Erythroblast (primary cell): ENCODE data around the gene MGAT5B.

ENCODE experiments used
- DNase-seq, 2 experiments: peaks; one replicate each; lab custom pipeline; 2025; lab: John Stamatoyannopoulos, UW
- GATA1 ChIP-seq: IDR thresholded peaks from 2 replicates; pipeline ENCODE4 v1.6.1; 2011; ENCODE audit warnings: low read depth, mild to moderate bottlenecking, control low read depth, low read length, moderate library complexity
- POLR2A ChIP-seq: IDR thresholded peaks from 2 replicates; pipeline ENCODE4 v1.6.1; 2011; ENCODE audit warnings: mild to moderate bottlenecking, low read length

MGAT5B gene

GRCh38 chr17:76981545-76982295, 113.5 kb downstream of the MGAT5B start:
- DNase-seq, result no peak

GRCh38 chr17:76982408-76983074, 114.3 kb downstream of the MGAT5B start:
- no peak for TF ChIP-seq POLR2A
- TF ChIP-seq GATA1, result no peak
- no peak for DNase-seq

More at GRCh38 chr17:76981545-76982295, 113.5 kb downstream of the MGAT5B start:
- TF ChIP-seq POLR2A (no peak), GATA1 (no peak)

- DNase-seq, result no peak
- TF ChIP-seq POLR2A (no peak), GATA1 (no peak)
Observed at GRCh38 chr17:76983075-76983775, 115.0 kb downstream of the MGAT5B start.

DNA sequence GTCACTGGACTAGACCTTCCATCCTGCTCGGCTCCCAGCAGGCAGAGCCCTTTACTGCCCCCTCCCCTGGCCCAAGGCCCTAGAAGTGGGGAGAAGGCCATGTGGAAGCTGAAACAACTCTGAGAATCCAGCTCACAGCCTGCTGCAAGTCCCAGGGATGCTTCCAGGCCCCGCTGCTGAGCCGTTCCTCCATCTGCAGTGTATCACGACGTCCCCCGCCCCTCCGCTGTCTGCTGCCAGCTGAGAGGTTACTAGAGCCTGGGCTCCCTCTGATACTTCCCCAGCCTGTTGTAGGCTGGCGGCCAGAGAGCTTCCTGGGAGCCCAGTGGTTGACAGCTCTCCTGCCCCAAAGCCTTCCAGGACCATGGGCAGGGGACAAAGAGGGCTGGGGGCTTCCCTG, 118.2 kb downstream of the MGAT5B start:
- no peak for TF ChIP-seq POLR2A
- TF ChIP-seq GATA1, result no peak
- no peak for DNase-seq

- TF ChIP-seq POLR2A, result no peak
- TF ChIP-seq GATA1, result no peak
- no peak for DNase-seq
Observed at GRCh38 chr17:76987486-76988093, 119.4 kb downstream of the MGAT5B start.

DNA sequence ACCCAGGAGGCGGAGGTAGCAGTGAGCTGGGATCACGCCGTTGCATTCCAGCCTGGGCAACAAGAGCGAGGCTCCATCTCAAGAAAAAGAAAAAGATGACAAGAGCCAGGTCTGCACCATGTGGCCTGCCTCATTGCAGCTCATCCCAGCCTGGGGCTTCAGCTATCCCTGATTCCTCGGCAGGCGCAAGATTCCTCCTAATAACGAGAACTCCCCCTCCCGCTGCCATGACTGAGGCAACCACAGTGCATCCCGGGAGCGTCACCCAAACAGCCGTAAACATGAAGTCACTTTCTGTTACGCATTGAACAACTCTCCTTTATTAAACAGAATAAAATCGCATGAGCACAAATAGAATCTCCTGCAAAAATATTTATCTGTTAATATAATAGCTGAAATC, 120.6 kb downstream of the MGAT5B start:
- no peak for DNase-seq
- TF ChIP-seq POLR2A, result no peak
- TF ChIP-seq GATA1, result no peak

- no peak for DNase-seq
- TF ChIP-seq POLR2A (no peak), GATA1 (no peak)
Observed at GRCh38 chr17:76989519-76989918, 121.3 kb downstream of the MGAT5B start.

GRCh38 chr17:76992891-76993290, 124.7 kb downstream of the MGAT5B start:
- DNase-seq, result no peak
- TF ChIP-seq POLR2A, result no peak
- no peak for TF ChIP-seq GATA1

DNA sequence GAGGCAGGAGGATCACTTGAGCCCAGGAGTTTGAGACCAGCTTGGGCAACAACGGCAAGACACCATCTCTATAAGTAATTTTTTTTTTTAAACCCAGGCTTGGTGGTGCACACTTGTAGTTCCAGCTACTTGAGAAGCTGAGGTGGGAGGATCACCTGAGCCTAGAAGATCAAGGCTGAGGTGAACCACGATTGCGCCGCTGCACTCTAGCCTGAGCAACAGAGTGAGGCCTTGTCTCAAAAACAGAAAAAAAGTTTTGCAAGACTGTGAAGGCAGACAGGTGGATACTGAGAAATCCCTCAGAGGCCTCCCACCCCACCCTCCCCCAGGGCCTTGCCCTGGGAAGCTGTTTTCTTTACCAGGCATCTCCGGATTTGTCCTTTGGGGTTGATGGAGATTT, 125.4 kb downstream of the MGAT5B start:
- TF ChIP-seq POLR2A, result no peak
- TF ChIP-seq GATA1, result no peak
- no peak for DNase-seq

- DNase-seq, result no peak
- TF ChIP-seq GATA1 (no peak), POLR2A (no peak)
Observed at GRCh38 chr17:76994237-76994637, 126.0 kb downstream of the MGAT5B start.

GRCh38 chr17:76995387-76996105, 127.3 kb downstream of the MGAT5B start:
- TF ChIP-seq POLR2A (no peak), GATA1 (no peak)
- no peak for DNase-seq

GRCh38 chr17:76996741-76997694, 128.8 kb downstream of the MGAT5B start:
- no peak for TF ChIP-seq GATA1
- no peak for DNase-seq
